ENCODE data around the gene FZD1. TPM values are rescaled to one million over a fixed set of nuclear protein-coding genes. Genes with fewer than 3 reads are reported as not detected.

Gene FZD1
- total RNA-seq, 1 experiment from 2014 or later: 0.61 TPM

DNA sequence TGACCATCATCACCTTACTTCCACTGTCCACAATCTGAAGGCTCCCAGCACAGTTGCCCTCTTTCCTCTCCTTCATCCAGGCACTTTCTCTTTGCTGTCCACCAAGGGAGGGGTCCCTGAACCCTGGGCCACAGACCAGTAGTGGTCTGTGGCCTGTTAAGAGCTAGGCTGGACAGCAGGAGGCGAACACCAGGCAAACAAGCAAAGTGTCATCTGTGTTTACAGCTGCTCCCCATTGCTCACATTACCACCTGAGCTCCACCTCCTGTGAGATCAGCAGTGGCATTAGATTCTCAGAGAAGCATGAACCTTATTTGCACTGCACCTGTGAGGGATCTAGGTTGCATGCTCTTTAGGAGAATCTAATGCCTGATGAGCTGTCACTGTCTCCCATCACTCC is 27.7 kb downstream of the FZD1 start:
- Histone ChIP-seq H3K4me2 (ENCODE audit: insufficient read depth, insufficient read length, low read length) (no peak overlapping the region), H2BK5ac (ENCODE audit: insufficient read length, low read length) (no peak overlapping the region), H2BK15ac (ENCODE audit: low read depth, low read length) (no peak overlapping the region), H4K8ac (replicated peaks; ENCODE audit: insufficient read length, low read depth, low read length) (no peak overlapping the region), H3K9me3 (ENCODE audit: control insufficient read depth, low read depth, low read length) (no peaks in the 10 kb centered on the region), H4K20me1 (ENCODE audit: control insufficient read depth, insufficient read depth, insufficient read length) (peaks cover 2% of the 10 kb centered on the region), H4K5ac (ENCODE audit: insufficient read length, low read depth, low read length) (no peak overlapping the region), H3K18ac (ENCODE audit: insufficient read length, low read depth, low read length) (no peak overlapping the region), H3K14ac (ENCODE audit: insufficient read depth, low read length) (no peak overlapping the region), H2BK12ac (ENCODE audit: insufficient read length, low read depth, low read length) (no peak overlapping the region), H2AFZ (ENCODE audit: low read length) (no peak overlapping the region), H3K23me2 (ENCODE audit: insufficient read length, low read depth, low read length, poor library complexity, severe bottlenecking) (no peaks in the 10 kb centered on the region), H3K23ac (ENCODE audit: insufficient read length, low read depth, low read length) (no peak overlapping the region), H4K91ac (ENCODE audit: insufficient read length, low read depth, low read length) (no peak overlapping the region), H3T11ph (ENCODE audit: low read length) (no peak overlapping the region), H3K56ac (ENCODE audit: insufficient read length, low read depth, low read length) (no peak overlapping the region), H2BK20ac (ENCODE audit: low read depth, low read length, poor library complexity, severe bottlenecking) (no peak overlapping the region), H3K27me3 (ENCODE audit: insufficient read depth, low read length) (no peaks in the 10 kb centered on the region), H2AK5ac (ENCODE audit: insufficient read length, low read length) (no peak overlapping the region), H3K27ac (ENCODE audit: insufficient read length, low read depth, low read length) (no peak overlapping the region), H3K9ac (ENCODE audit: extremely low read depth, insufficient read length, low read length) (no peak overlapping the region), H3K79me2 (ENCODE audit: insufficient read depth, low read length) (no peaks in the 10 kb centered on the region), H2BK120ac (ENCODE audit: low read depth, low read length, poor library complexity, severe bottlenecking) (no peak overlapping the region), H3K4ac (ENCODE audit: low read depth, low read length) (no peak overlapping the region), H3K4me1 (ENCODE audit: insufficient read depth, low read length) (no peaks in the 10 kb centered on the region), H3K79me1 (ENCODE audit: insufficient read depth, low read depth, low read length, poor library complexity, severe bottlenecking) (no peaks in the 10 kb centered on the region)
- Mint-ChIP-seq H3K4me3 (no peak overlapping the region), H3K9me3 (peaks cover 2% of the 10 kb centered on the region in 2 experiments; a peak in 4 of 5 replicates), H3K27me3 (ENCODE audit: low read depth) (peaks cover 31% of the 10 kb centered on the region), H3K4me1 (peaks cover 8 to 11% of the 10 kb centered on the region in 2 experiments), H3K27ac (no peak overlapping the region), H3K36me3 (ENCODE audit: insufficient read depth in 1 of 3, low read depth in 3 of 3) (0 out of 7 replicates have a peak, but pooled peaks cover 0 to 3% (median 0%) of the 10 kb centered on the region in 3 experiments)
- TF ChIP-seq, protein P1, sequence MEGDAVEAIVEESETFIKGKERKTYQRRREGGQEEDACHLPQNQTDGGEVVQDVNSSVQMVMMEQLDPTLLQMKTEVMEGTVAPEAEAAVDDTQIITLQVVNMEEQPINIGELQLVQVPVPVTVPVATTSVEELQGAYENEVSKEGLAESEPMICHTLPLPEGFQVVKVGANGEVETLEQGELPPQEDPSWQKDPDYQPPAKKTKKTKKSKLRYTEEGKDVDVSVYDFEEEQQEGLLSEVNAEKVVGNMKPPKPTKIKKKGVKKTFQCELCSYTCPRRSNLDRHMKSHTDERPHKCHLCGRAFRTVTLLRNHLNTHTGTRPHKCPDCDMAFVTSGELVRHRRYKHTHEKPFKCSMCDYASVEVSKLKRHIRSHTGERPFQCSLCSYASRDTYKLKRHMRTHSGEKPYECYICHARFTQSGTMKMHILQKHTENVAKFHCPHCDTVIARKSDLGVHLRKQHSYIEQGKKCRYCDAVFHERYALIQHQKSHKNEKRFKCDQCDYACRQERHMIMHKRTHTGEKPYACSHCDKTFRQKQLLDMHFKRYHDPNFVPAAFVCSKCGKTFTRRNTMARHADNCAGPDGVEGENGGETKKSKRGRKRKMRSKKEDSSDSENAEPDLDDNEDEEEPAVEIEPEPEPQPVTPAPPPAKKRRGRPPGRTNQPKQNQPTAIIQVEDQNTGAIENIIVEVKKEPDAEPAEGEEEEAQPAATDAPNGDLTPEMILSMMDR (conservative IDR thresholded peaks at IDR 0.05): peak; percentile 31; the same call in 2 of the 3 replicates
- no peak for DNase-seq
- WGBS (ENCODE audit: extremely low coverage, insufficient read length, low lambda C conversion rate): no CpG with 5 or more reads among the region's 1 CpG
